ENCODE measurements around the gene MRPL55. TPM values are rescaled to one million over a fixed set of nuclear protein-coding genes. Genes with fewer than 3 reads are reported as not detected.

The MRPL55 gene
- total and polyA plus RNA-seq, 2 of the 13 experiments (the other 11 are each of a cell fraction or from before 2014, with no cell fraction given): 58.6 to 92.9 TPM

DNA sequence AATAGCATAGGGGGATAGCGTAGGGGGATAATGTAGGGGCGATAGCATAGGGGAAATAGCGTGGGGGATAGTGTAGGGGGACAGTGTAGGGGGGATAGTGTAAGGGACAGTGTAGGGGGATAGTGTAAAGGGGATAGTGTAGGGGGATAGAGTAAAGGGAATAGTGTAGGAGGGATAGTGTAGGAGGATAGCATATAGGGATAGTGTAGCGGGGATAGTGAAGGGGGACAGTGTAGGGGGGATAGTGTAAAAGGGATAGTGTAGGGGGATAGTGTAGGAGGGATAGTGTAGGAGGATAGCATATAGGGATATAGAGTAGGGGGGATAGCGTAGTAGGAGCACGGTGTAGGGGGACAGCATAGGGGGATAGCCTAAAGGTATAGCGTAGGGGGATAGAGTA is 40.7 kb downstream of the MRPL55 start:
- no peak overlapping the region for H3K4me2 ChIP-seq (ENCODE audit: low read depth, low read length)
- DNase-seq (ENCODE audit: low spot score) (no peak), FAIRE-seq (no peak), ATAC-seq (no peak)
- 18% methylated on average over 7 of the region's 7 CpGs for WGBS (ENCODE audit: low lambda C conversion rate)
- no peaks in the 10 kb centered on the region for H3K9me3 ChIP-seq (ENCODE audit: low read length)
- no TSS peak for BruUV-seq (replicated peaks)
- CTCF ChIA-PET (ENCODE audit: low intra/inter-chr PET ratio, low total read pairs): no interaction called here
- H3K4me1 ChIP-seq (ENCODE audit: insufficient read depth, low read length): no peaks in the 10 kb centered on the region
- H2AFZ ChIP-seq (ENCODE audit: low read length): no peak overlapping the region
- no peak overlapping the region for H3K27ac ChIP-seq (ENCODE audit: extremely low read length, insufficient read depth, low read length)
- intact Hi-C loops (cut with micrococcal nuclease; ENCODE audit: unreplicated experiment) (no loop called here), in situ Hi-C loops (cut with HindIII; ENCODE audit: extremely low pct_ligation_motif_present, low pct_unique_long_range_greater_than_20kb) (no loop called here)
- POLR2A ChIA-PET: no interaction called here
- peaks cover 6 to 21% of the 10 kb centered on the region in 2 experiments; a peak in 4 of 5 replicates for H3K27me3 ChIP-seq (ENCODE audit: control insufficient read depth in 1 of 2, insufficient read depth in 2 of 2, low read length in 2 of 2)
- no peak overlapping the region for H3K4me3 ChIP-seq (replicated peaks in 1 of 3; ENCODE audit: insufficient read depth in 1 of 3, low read depth in 2 of 3, low read length in 3 of 3)
- no peaks in the 10 kb centered on the region for H3K36me3 ChIP-seq (replicated peaks in 1 of 2; ENCODE audit: control insufficient read depth in 1 of 2, insufficient read depth in 2 of 2, low read length in 2 of 2)
- H4K20me1 ChIP-seq (ENCODE audit: insufficient read depth, low read length): no peaks in the 10 kb centered on the region
- no peaks in the 10 kb centered on the region for H3K79me2 ChIP-seq (ENCODE audit: insufficient read depth, low read length)
- no peak overlapping the region for H3K9ac ChIP-seq (ENCODE audit: insufficient read depth, low read depth, low read length)
- TF ChIP-seq, protein P1, sequence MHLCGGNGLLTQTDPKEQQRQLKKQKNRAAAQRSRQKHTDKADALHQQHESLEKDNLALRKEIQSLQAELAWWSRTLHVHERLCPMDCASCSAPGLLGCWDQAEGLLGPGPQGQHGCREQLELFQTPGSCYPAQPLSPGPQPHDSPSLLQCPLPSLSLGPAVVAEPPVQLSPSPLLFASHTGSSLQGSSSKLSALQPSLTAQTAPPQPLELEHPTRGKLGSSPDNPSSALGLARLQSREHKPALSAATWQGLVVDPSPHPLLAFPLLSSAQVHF (CRISPR knock-in tag; IDR thresholded peaks at IDR 0.05): no peak
- TF ChIP-seq, protein P2, sequence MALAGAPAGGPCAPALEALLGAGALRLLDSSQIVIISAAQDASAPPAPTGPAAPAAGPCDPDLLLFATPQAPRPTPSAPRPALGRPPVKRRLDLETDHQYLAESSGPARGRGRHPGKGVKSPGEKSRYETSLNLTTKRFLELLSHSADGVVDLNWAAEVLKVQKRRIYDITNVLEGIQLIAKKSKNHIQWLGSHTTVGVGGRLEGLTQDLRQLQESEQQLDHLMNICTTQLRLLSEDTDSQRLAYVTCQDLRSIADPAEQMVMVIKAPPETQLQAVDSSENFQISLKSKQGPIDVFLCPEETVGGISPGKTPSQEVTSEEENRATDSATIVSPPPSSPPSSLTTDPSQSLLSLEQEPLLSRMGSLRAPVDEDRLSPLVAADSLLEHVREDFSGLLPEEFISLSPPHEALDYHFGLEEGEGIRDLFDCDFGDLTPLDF (CRISPR knock-in tag; IDR thresholded peaks at IDR 0.05): no peak
- TF ChIP-seq, protein P3, sequence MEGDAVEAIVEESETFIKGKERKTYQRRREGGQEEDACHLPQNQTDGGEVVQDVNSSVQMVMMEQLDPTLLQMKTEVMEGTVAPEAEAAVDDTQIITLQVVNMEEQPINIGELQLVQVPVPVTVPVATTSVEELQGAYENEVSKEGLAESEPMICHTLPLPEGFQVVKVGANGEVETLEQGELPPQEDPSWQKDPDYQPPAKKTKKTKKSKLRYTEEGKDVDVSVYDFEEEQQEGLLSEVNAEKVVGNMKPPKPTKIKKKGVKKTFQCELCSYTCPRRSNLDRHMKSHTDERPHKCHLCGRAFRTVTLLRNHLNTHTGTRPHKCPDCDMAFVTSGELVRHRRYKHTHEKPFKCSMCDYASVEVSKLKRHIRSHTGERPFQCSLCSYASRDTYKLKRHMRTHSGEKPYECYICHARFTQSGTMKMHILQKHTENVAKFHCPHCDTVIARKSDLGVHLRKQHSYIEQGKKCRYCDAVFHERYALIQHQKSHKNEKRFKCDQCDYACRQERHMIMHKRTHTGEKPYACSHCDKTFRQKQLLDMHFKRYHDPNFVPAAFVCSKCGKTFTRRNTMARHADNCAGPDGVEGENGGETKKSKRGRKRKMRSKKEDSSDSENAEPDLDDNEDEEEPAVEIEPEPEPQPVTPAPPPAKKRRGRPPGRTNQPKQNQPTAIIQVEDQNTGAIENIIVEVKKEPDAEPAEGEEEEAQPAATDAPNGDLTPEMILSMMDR (CRISPR knock-in tag; IDR thresholded peaks at IDR 0.05): no peak
- TF ChIP-seq ZNF12 (CRISPR knock-in tag; IDR thresholded peaks at IDR 0.05) (no peak), ZHX1 (CRISPR knock-in tag; IDR thresholded peaks at IDR 0.05; ENCODE audit: low read depth) (no peak), ZNF260 (CRISPR knock-in tag; IDR thresholded peaks at IDR 0.05; ENCODE audit: borderline replicate concordance, low read depth) (no peak), ZBTB26 (CRISPR knock-in tag; IDR thresholded peaks at IDR 0.05; ENCODE audit: borderline replicate concordance) (no peak), PHF5A (CRISPR knock-in tag; IDR thresholded peaks at IDR 0.05; ENCODE audit: low read depth, unreplicated experiment) (no peak), FLYWCH1 (CRISPR knock-in tag; IDR thresholded peaks at IDR 0.05) (no peak), SNRNP70 (IDR thresholded peaks at IDR 0.05; ENCODE audit: low read depth, low read length) (no peak), GPN1 (CRISPR knock-in tag; IDR thresholded peaks at IDR 0.05; ENCODE audit: borderline replicate concordance) (no peak), RNF2 (conservative IDR thresholded peaks at IDR 0.05; ENCODE audit: low read depth) (no peak), KDM2A (CRISPR knock-in tag; IDR thresholded peaks at IDR 0.05; ENCODE audit: borderline replicate concordance, low read depth) (no peak), KLF16 (CRISPR knock-in tag; IDR thresholded peaks at IDR 0.05) (no peak)
- TF ChIP-seq, protein P4, sequence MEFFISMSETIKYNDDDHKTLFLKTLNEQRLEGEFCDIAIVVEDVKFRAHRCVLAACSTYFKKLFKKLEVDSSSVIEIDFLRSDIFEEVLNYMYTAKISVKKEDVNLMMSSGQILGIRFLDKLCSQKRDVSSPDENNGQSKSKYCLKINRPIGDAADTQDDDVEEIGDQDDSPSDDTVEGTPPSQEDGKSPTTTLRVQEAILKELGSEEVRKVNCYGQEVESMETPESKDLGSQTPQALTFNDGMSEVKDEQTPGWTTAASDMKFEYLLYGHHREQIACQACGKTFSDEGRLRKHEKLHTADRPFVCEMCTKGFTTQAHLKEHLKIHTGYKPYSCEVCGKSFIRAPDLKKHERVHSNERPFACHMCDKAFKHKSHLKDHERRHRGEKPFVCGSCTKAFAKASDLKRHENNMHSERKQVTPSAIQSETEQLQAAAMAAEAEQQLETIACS (CRISPR knock-in tag; IDR thresholded peaks at IDR 0.05): no peak

Measured in HepG2 (cell line).